A549 (cell line): ENCODE data around the gene FGF1. TPM values are rescaled to one million over a fixed set of nuclear protein-coding genes. Genes with fewer than 3 reads are reported as not detected.

Experiments used
- ATAC-seq, 2 experiments: fragments of 200-7000 bp in 1 of 2; fragments of >200 bp in 1 of 2; cut with Nextera tagmentation in 1 of 2; cut with Tn5 transposase in 1 of 2; 3 replicates each; pipeline versions ENCODE4 v1.8.0 to v1.9.1; 2018 to 2020; ENCODE audit warnings: mild to moderate bottlenecking in 1 of 2, moderate library complexity in 1 of 2
- CTCF ChIA-PET: fragments of 300-600 bp; sonication (Branson Sonifier 250); formaldehyde crosslinking; extraction: SDS; loops from one replicate; lab custom pipeline; 2021; ENCODE audit warnings: antibody characterized with exemption, inconsistent platforms; lab: Yijun Ruan, JAX
- POLR2A ChIA-PET: fragments of 350-600 bp; formaldehyde crosslinking; extraction: SDS; loops from one replicate; lab custom pipeline; 2021; ENCODE audit warnings: antibody characterized with exemption, inconsistent platforms; lab: Yijun Ruan, JAX
- DNase-seq, 2 experiments: peaks; one replicate each; pipeline versions ENCODE4 v3.0.0 to v3.0.0-alpha.2; 2011 to 2016; ENCODE audit warnings: low read depth in 1 of 2, low spot score in 1 of 2
- FAIRE-seq: peaks from 2 replicates; lab custom pipeline; 2011; peaks lifted over from hg19 to GRCh38; lab: Jason Lieb, UNC
- H3K27ac ChIP-seq, 2 experiments: fragments of >200 bp; sonication (Bioruptor Twin); formaldehyde crosslinking; 3 replicates each; pipeline ENCODE4 v1.5.1; 2016 to 2017
- H3K4me1 ChIP-seq: fragments of >200 bp; sonication (Bioruptor Twin); formaldehyde crosslinking; 3 replicates; pipeline ENCODE4 v1.6.1; 2016
- H3K4me2 ChIP-seq: fragments of >200 bp; sonication (Bioruptor Twin); formaldehyde crosslinking; 3 replicates; pipeline ENCODE4 v1.6.1; 2016
- H3K4me3 ChIP-seq: fragments of >200 bp; sonication (Bioruptor Twin); formaldehyde crosslinking; 3 replicates; pipeline ENCODE4 v1.5.1; 2016
- H3K9me3 ChIP-seq: fragments of >200 bp; sonication (Bioruptor Twin); formaldehyde crosslinking; 3 replicates; pipeline ENCODE4 v1.6.1; 2016
- BHLHE40 ChIP-seq: IDR thresholded peaks from 2 replicates; pipeline ENCODE4 v1.6.1; 2012; ENCODE audit warnings: low read depth, low read length, inconsistent platforms
- CBX2 ChIP-seq: fragments of 200-600 bp; sonication (generic); IDR thresholded peaks from 2 replicates; pipeline ENCODE4 v1.6.1; 2016; ENCODE audit warnings: low read depth, mild to moderate bottlenecking, borderline replicate concordance
- CHD2 ChIP-seq: fragments of 150-350 bp; IDR thresholded peaks from 2 replicates; pipeline ENCODE4 v1.6.1; 2014; ENCODE audit warnings: low read length; ENCODE audit not compliant: partially characterized antibody
- CHD4 ChIP-seq: fragments of 200-600 bp; sonication (generic); IDR thresholded peaks from 2 replicates; pipeline ENCODE4 v1.6.1; 2016; ENCODE audit warnings: antibody characterized with exemption, mild to moderate bottlenecking, borderline replicate concordance
- E2F6 ChIP-seq: IDR thresholded peaks from 2 replicates; pipeline ENCODE4 v1.6.1; 2012; ENCODE audit warnings: low read depth, borderline replicate concordance
- EHF ChIP-seq: fragments of 250-450 bp; sonication (Bioruptor Pico); IDR thresholded peaks from 2 replicates; pipeline ENCODE4 v1.5.0; 2020; ENCODE audit warnings: mild to moderate bottlenecking
- EHMT2 ChIP-seq: fragments of 200-600 bp; sonication (generic); IDR thresholded peaks from 2 replicates; pipeline ENCODE4 v1.6.1; 2016; ENCODE audit warnings: antibody characterized with exemption, low read depth, mild to moderate bottlenecking, moderate library complexity
- GATA3 ChIP-seq: IDR thresholded peaks from 2 replicates; pipeline ENCODE4 v1.6.1; 2012; ENCODE audit warnings: borderline replicate concordance
- HOXB13 ChIP-seq: fragments of 250-450 bp; sonication (Bioruptor Pico); IDR thresholded peaks from 2 replicates; pipeline ENCODE4 v1.5.0; 2020; ENCODE audit warnings: low read depth, mild to moderate bottlenecking, moderate library complexity
- HOXB5 ChIP-seq: fragments of 250-450 bp; sonication (Bioruptor Pico); IDR thresholded peaks from 2 replicates; pipeline ENCODE4 v1.5.0; 2020; ENCODE audit warnings: mild to moderate bottlenecking, moderate library complexity
- KDM1A ChIP-seq: fragments of 200-600 bp; sonication (generic); IDR thresholded peaks from 2 replicates; pipeline ENCODE4 v1.6.1; 2016; ENCODE audit warnings: low read depth, mild to moderate bottlenecking
- MAFK ChIP-seq: fragments of 450-650 bp; IDR thresholded peaks from 2 replicates; pipeline ENCODE4 v1.6.1; 2014; ENCODE audit not compliant: partially characterized antibody
- MAZ ChIP-seq: fragments of 150-350 bp; IDR thresholded peaks from 2 replicates; pipeline ENCODE4 v1.6.1; 2014; ENCODE audit warnings: antibody characterized with exemption, low read depth, low read length, borderline replicate concordance
- MYC ChIP-seq: IDR thresholded peaks from 2 replicates; pipeline ENCODE4 v1.6.1; 2012; ENCODE audit warnings: mild to moderate bottlenecking, inconsistent platforms, low read length, improper control_type of control experiment, borderline replicate concordance
- NFE2L2 ChIP-seq: fragments of 150-350 bp; conservative IDR thresholded peaks from 2 replicates; pipeline ENCODE4 v1.6.1; 2014; ENCODE audit warnings: low read length
- NPAS2 ChIP-seq: fragments of 250-450 bp; sonication (Bioruptor Pico); IDR thresholded peaks from 2 replicates; pipeline ENCODE4 v1.8.0; 2022; ENCODE audit warnings: mild to moderate bottlenecking, moderate library complexity, borderline replicate concordance
- NR3C1 ChIP-seq: fragments of >200 bp; sonication (Bioruptor Twin); formaldehyde crosslinking; IDR thresholded peaks from 3 replicates; pipeline ENCODE4 v1.6.1; 2017
- PBX3 ChIP-seq: IDR thresholded peaks from 2 replicates; pipeline ENCODE4 v1.6.1; 2012
- PHF8 ChIP-seq: fragments of 200-600 bp; sonication (generic); IDR thresholded peaks from 2 replicates; pipeline ENCODE4 v1.6.1; 2016; ENCODE audit warnings: low read depth, mild to moderate bottlenecking, antibody characterized with exemption, moderate library complexity, borderline replicate concordance
- POLR2AphosphoS2 ChIP-seq: conservative IDR thresholded peaks from 2 replicates; pipeline ENCODE4 v1.6.1; 2012; ENCODE audit warnings: low read length, improper control_type of control experiment, inconsistent platforms
- RARB ChIP-seq: fragments of 250-450 bp; sonication (Bioruptor Pico); IDR thresholded peaks from 2 replicates; pipeline ENCODE4 v1.8.0; 2021; ENCODE audit warnings: mild to moderate bottlenecking, moderate library complexity
- RCOR1 ChIP-seq: fragments of 150-350 bp; IDR thresholded peaks from 2 replicates; pipeline ENCODE4 v1.6.1; 2014; ENCODE audit warnings: antibody characterized with exemption, low read length, low read depth
- RFX5 ChIP-seq: fragments of 450-650 bp; IDR thresholded peaks from 2 replicates; pipeline ENCODE4 v1.7.1; 2014; ENCODE audit warnings: antibody characterized with exemption, mild to moderate bottlenecking, moderate library complexity
- RNF2 ChIP-seq: fragments of 200-600 bp; sonication (generic); IDR thresholded peaks from 2 replicates; pipeline ENCODE4 v1.6.1; 2016; ENCODE audit warnings: low read depth, mild to moderate bottlenecking, antibody characterized with exemption, moderate library complexity, borderline replicate concordance
- SREBF2 ChIP-seq: fragments of 450-650 bp; IDR thresholded peaks from 2 replicates; pipeline ENCODE4 v1.6.1; 2014; ENCODE audit warnings: mild to moderate bottlenecking, moderate library complexity
- TFCP2L1 ChIP-seq: fragments of 250-450 bp; sonication (Bioruptor Pico); IDR thresholded peaks from 2 replicates; pipeline ENCODE4 v1.5.0; 2021; ENCODE audit warnings: mild to moderate bottlenecking
- TP53 ChIP-seq: fragments of 250-450 bp; sonication (Bioruptor Pico); IDR thresholded peaks from 2 replicates; pipeline ENCODE4 v1.5.0; 2021; ENCODE audit warnings: mild to moderate bottlenecking, moderate library complexity
- ZC3H11A ChIP-seq: fragments of 450-650 bp; IDR thresholded peaks from 2 replicates; pipeline ENCODE4 v1.6.1; 2014; ENCODE audit warnings: antibody characterized with exemption, mild to moderate bottlenecking
- ZFP36 ChIP-seq: fragments of 450-650 bp; IDR thresholded peaks from 2 replicates; pipeline ENCODE4 v1.6.1; 2014; ENCODE audit warnings: borderline replicate concordance; ENCODE audit not compliant: partially characterized antibody
- ZNF302 ChIP-seq: fragments of 250-450 bp; sonication (Bioruptor Pico); IDR thresholded peaks from 2 replicates; pipeline ENCODE4 v1.9.0; 2021; ENCODE audit warnings: inconsistent platforms, mild to moderate bottlenecking, moderate library complexity
- WGBS: methylation state at CpG from one replicate; pipeline ENCODE4 v1.1.6; 2017; ENCODE audit errors: missing lambda C conversion rate; 5-methylcytosine and 5-hydroxymethylcytosine counted together
- polyA plus RNA-seq, 4 experiments: library from polyadenylated mRNA; depleted of rRNA in 3 of 4; stranded (reverse); fragments of >200 nt; fragmentation: RNase III in 1 of 4; extraction: RNeasy Plus Mini Kit Qiagen cat#74134 plus additional on column Dnase treatment in 1 of 4; gene quantifications; 2 replicates in 3 of 4; 3 replicates in 1 of 4; pipeline ENCODE4 v1.2.3, GENCODE V29; 2011 to 2017
- TF ChIP-seq, protein P1 (sequence below): IDR thresholded peaks from 2 replicates; pipeline ENCODE4 v1.6.1; 2012
- TF ChIP-seq, protein P2 (sequence below): fragments of 450-650 bp; IDR thresholded peaks from 2 replicates; pipeline ENCODE4 v1.6.1; 2014; ENCODE audit warnings: antibody characterized with exemption
- TF ChIP-seq, protein P3 (sequence below): fragments of >200 bp; sonication (Bioruptor Twin); formaldehyde crosslinking; IDR thresholded peaks from 3 replicates; pipeline ENCODE4 v1.5.1; 2016

The FGF1 gene
- polyA plus RNA-seq, 2 of the 4 experiments (the other 2 are of a cell fraction) = 0.05 to 0.40 TPM

DNA sequence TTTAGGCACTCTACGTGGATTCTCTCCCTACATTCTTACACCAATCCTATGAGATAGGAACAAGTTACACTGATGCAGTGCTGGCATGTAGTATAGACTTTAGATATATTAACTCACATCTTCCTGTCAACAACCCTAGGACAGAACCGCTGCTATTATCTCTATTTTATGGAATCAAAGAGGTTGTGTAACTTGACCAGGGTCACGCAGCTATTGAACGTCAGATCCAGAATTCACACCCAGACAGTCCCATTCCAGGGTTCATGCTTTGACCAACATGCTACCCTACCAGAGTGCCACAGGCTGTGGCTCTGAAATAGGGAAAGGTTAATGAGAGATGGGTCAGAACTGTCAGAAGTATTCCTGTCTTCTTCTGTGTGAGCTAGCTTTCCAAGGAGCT, 9.6 kb downstream of the FGF1 start:
- Histone ChIP-seq H3K4me3 (no peak overlapping the region), H3K4me2 (no peak overlapping the region), H3K9me3 (no peaks in the 10 kb centered on the region), H3K27ac (no peak overlapping the region), H3K4me1 (peaks cover 20% of the 10 kb centered on the region)
- no peak for ATAC-seq
- CTCF ChIA-PET = interaction anchor here (0.9 to 3.8 kb wide), 11 partner anchors 8 to 66 kb away, joined by 3 to 24 read pairs (median 4); no protein-coding TSS in a partner anchor
- TF ChIP-seq ZC3H11A = no peak
- no peak for TF ChIP-seq TFCP2L1 (CRISPR knock-in tag)
- TF ChIP-seq, protein P1, sequence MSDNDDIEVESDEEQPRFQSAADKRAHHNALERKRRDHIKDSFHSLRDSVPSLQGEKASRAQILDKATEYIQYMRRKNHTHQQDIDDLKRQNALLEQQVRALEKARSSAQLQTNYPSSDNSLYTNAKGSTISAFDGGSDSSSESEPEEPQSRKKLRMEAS = no peak
- TF ChIP-seq NFE2L2 = no peak
- TF ChIP-seq RCOR1 = no peak
- TF ChIP-seq RNF2 = no peak
- TF ChIP-seq PBX3 = no peak
- no peak for TF ChIP-seq BHLHE40
- TF ChIP-seq, protein P2, sequence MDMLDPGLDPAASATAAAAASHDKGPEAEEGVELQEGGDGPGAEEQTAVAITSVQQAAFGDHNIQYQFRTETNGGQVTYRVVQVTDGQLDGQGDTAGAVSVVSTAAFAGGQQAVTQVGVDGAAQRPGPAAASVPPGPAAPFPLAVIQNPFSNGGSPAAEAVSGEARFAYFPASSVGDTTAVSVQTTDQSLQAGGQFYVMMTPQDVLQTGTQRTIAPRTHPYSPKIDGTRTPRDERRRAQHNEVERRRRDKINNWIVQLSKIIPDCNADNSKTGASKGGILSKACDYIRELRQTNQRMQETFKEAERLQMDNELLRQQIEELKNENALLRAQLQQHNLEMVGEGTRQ = no peak
- TF ChIP-seq MAFK = no peak
- no peak for FAIRE-seq
- no peak for DNase-seq
- WGBS = 74% methylated on average over 4 of the region's 4 CpGs
- POLR2A ChIA-PET = no interaction called here

GRCh38 chr5:142674531-142675469, 11.1 kb downstream of the FGF1 start:
- whole genome bisulfite sequencing = 67% methylated on average over 22 of the region's 22 CpGs
- no peak overlapping the region for H3K27ac ChIP-seq
- CTCF ChIA-PET = interaction anchor here (0.6 to 3.8 kb wide), 8 partner anchors 19 to 822 kb away, joined by 3 to 24 read pairs (median 6); no protein-coding TSS in a partner anchor

DNA sequence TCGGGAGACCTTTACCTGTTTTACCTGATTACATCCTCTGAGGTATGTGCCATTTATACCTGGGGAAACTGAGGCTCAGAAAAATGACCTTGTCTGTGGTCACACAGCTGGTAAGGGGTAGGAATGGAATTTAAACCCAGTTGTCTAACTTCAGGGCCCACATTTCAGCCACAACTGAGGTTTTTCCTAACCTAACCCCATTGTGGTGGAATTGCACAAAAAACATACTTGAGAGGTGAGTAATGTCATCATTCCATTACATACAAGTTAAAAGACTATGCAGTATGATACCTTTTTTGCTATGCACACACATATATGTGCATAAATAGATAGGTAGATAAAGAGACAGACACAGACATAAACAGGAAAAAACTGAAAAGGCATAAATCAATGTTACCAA, 14.1 kb downstream of the FGF1 start:
- Histone ChIP-seq H3K27ac (no peak overlapping the region), H3K9me3 (no peaks in the 10 kb centered on the region), H3K4me2 (no peak overlapping the region), H3K4me1 (peaks cover 4% of the 10 kb centered on the region; the same call in 1 of the 3 replicates), H3K4me3 (no peak overlapping the region)
- DNase-seq (no peak), ATAC-seq (no peak; a peak in 1 of 6 replicates), FAIRE-seq (no peak)
- WGBS = 81% methylated on average over 1 of the region's 1 CpG
- ChIA-PET CTCF (interaction anchor here (0.9 to 7.4 kb wide), 4 partner anchors 17 to 45 kb away, joined by 3 to 68 read pairs (median 23); no protein-coding TSS in a partner anchor), POLR2A (no interaction called here)
- TF ChIP-seq EHF (CRISPR knock-in tag) (no peak), MAZ (no peak), PHF8 (no peak), RFX5 (no peak), HOXB13 (CRISPR knock-in tag) (no peak), CBX2 (no peak), GATA3 (no peak), ZNF302 (CRISPR knock-in tag) (no peak), EHMT2 (no peak), CHD2 (no peak), KDM1A (no peak)
- TF ChIP-seq, protein P3, sequence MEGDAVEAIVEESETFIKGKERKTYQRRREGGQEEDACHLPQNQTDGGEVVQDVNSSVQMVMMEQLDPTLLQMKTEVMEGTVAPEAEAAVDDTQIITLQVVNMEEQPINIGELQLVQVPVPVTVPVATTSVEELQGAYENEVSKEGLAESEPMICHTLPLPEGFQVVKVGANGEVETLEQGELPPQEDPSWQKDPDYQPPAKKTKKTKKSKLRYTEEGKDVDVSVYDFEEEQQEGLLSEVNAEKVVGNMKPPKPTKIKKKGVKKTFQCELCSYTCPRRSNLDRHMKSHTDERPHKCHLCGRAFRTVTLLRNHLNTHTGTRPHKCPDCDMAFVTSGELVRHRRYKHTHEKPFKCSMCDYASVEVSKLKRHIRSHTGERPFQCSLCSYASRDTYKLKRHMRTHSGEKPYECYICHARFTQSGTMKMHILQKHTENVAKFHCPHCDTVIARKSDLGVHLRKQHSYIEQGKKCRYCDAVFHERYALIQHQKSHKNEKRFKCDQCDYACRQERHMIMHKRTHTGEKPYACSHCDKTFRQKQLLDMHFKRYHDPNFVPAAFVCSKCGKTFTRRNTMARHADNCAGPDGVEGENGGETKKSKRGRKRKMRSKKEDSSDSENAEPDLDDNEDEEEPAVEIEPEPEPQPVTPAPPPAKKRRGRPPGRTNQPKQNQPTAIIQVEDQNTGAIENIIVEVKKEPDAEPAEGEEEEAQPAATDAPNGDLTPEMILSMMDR = no peak

More at GRCh38 chr5:142674531-142675469, 11.1 kb downstream of the FGF1 start:
- Histone ChIP-seq H3K4me2 (no peak overlapping the region), H3K4me3 (no peak overlapping the region), H3K9me3 (no peaks in the 10 kb centered on the region), H3K4me1 (peaks cover 10% of the 10 kb centered on the region; the same call in 2 of the 3 replicates)
- POLR2A ChIA-PET = no interaction called here
- ATAC-seq (no peak), DNase-seq (no peak), FAIRE-seq (no peak)
- TF ChIP-seq RFX5 (no peak), E2F6 (no peak), HOXB13 (CRISPR knock-in tag) (no peak), ZFP36 (no peak), CHD4 (no peak), HOXB5 (CRISPR knock-in tag) (no peak), POLR2AphosphoS2 (no peak), MYC (no peak), TP53 (no peak), RARB (CRISPR knock-in tag) (no peak), SREBF2 (no peak), TFCP2L1 (CRISPR knock-in tag) (no peak), GATA3 (no peak), RCOR1 (no peak), RNF2 (no peak), NR3C1 (no peak), NPAS2 (CRISPR knock-in tag) (no peak)
- TF ChIP-seq, protein P1 = no peak
